Measurements from ENCODE around the gene TBCEL. TPM values are rescaled to one million over a fixed set of nuclear protein-coding genes. Genes with fewer than 3 reads are reported as not detected.
"Not testable (repeated sequence)": the region's sequence is repeated elsewhere in the genome, so short reads cannot be mapped to it uniquely, and the experiment has no call there.

Gene TBCEL
- total RNA-seq, 2 experiments from 2014 or later: 11.8 to 13.1 TPM

GRCh38 chr11:120998581-120998980, 25.3 kb upstream of the TBCEL start:
- no peaks in the 10 kb centered on the region for H3K36me3 Mint-ChIP-seq (ENCODE audit: low read depth)
- ChIA-PET CTCF (no interaction called here), POLR2A (no interaction called here)
- H3K9me3 Mint-ChIP-seq: no peaks in the 10 kb centered on the region
- H3K27me3 Mint-ChIP-seq: peaks cover 25% of the 10 kb centered on the region
- H3K4me3 Mint-ChIP-seq: no peak overlapping the region
- DNase-seq: no peak
- H3K27ac Mint-ChIP-seq: no peak overlapping the region
- peaks cover 3% of the 10 kb centered on the region for H3K4me1 Mint-ChIP-seq

- Mint-ChIP-seq H3K4me1 (no peaks in the 10 kb centered on the region), H3K9me3 (peaks cover 8% of the 10 kb centered on the region), H3K4me3 (no peak overlapping the region), H3K27ac (no peak overlapping the region), H3K27me3 (peaks cover 36% of the 10 kb centered on the region), H3K36me3 (ENCODE audit: low read depth) (no peaks in the 10 kb centered on the region)
- CTCF ChIA-PET: no interaction called here
- POLR2A ChIA-PET: no interaction called here
- DNase-seq: no peak
Observed at GRCh38 chr11:121004206-121004840, 19.6 kb upstream of the TBCEL start.

- H3K27ac Mint-ChIP-seq: no peak overlapping the region
- peaks cover 8% of the 10 kb centered on the region for H3K9me3 Mint-ChIP-seq
- H3K27me3 Mint-ChIP-seq: peaks cover 40% of the 10 kb centered on the region
- no peak overlapping the region for H3K4me3 Mint-ChIP-seq
- ChIA-PET CTCF (no interaction called here), POLR2A (no interaction called here)
- no peaks in the 10 kb centered on the region for H3K4me1 Mint-ChIP-seq
- DNase-seq: no peak
- H3K36me3 Mint-ChIP-seq (ENCODE audit: low read depth): no peaks in the 10 kb centered on the region
Observed at GRCh38 chr11:121006922-121007321, 17.0 kb upstream of the TBCEL start.

GRCh38 chr11:121008551-121008950, 15.4 kb upstream of the TBCEL start:
- CTCF ChIA-PET: no interaction called here
- peaks cover 8% of the 10 kb centered on the region for H3K9me3 Mint-ChIP-seq
- no peak overlapping the region for H3K4me3 Mint-ChIP-seq
- H3K27me3 Mint-ChIP-seq: peaks cover 35% of the 10 kb centered on the region
- no peaks in the 10 kb centered on the region for H3K4me1 Mint-ChIP-seq
- no peak overlapping the region for H3K27ac Mint-ChIP-seq
- DNase-seq: no peak
- H3K36me3 Mint-ChIP-seq (ENCODE audit: low read depth): no peaks in the 10 kb centered on the region
- POLR2A ChIA-PET: no interaction called here

- CTCF ChIA-PET: no interaction called here
- POLR2A ChIA-PET: no interaction called here
- no peak for DNase-seq
- Mint-ChIP-seq H3K4me3 (no peak overlapping the region), H3K4me1 (no peaks in the 10 kb centered on the region), H3K27me3 (peaks cover 34% of the 10 kb centered on the region), H3K9me3 (peaks cover 3% of the 10 kb centered on the region), H3K36me3 (ENCODE audit: low read depth) (no peaks in the 10 kb centered on the region), H3K27ac (no peak overlapping the region)
Observed at GRCh38 chr11:121012091-121012490, 11.8 kb upstream of the TBCEL start.

- Mint-ChIP-seq H3K4me1 (peaks cover 4% of the 10 kb centered on the region), H3K36me3 (ENCODE audit: low read depth) (no peaks in the 10 kb centered on the region), H3K4me3 (no peak overlapping the region), H3K9me3 (no peaks in the 10 kb centered on the region), H3K27ac (no peak overlapping the region), H3K27me3 (peaks cover 20% of the 10 kb centered on the region)
- CTCF ChIA-PET: no interaction called here
- POLR2A ChIA-PET: no interaction called here
- no peak for DNase-seq
Observed at GRCh38 chr11:121018746-121019145, 5.2 kb upstream of the TBCEL start.

GRCh38 chr11:121021718-121022117, 2.2 kb upstream of the TBCEL start:
- Mint-ChIP-seq H3K27me3 (peaks cover 15% of the 10 kb centered on the region), H3K4me1 (peaks cover 21% of the 10 kb centered on the region)
- CTCF ChIA-PET; H3K9me3 Mint-ChIP-seq; DNase-seq; H3K36me3 Mint-ChIP-seq (ENCODE audit: low read depth); POLR2A ChIA-PET; H3K27ac Mint-ChIP-seq; H3K4me3 Mint-ChIP-seq: not testable (repeated sequence)

GRCh38 chr11:121024989-121025388, 1.1 kb downstream of the TBCEL start:
- no peaks in the 10 kb centered on the region for H3K9me3 Mint-ChIP-seq
- no peak for DNase-seq
- POLR2A ChIA-PET: interaction anchor here (1.6 to 1.7 kb wide), 2 partner anchors 10 to 32 kb away, joined by 3 to 6 read pairs; no protein-coding TSS in a partner anchor
- peak overlapping the region; percentile 78 for H3K4me3 Mint-ChIP-seq
- peaks cover 25% of the 10 kb centered on the region for H3K4me1 Mint-ChIP-seq
- H3K36me3 Mint-ChIP-seq (ENCODE audit: low read depth): peaks cover 2% of the 10 kb centered on the region
- CTCF ChIA-PET: interaction anchor here (0.9 to 2.8 kb wide), 3 partner anchors 9 to 170 kb away, joined by 3 to 7 read pairs (median 6); no protein-coding TSS in a partner anchor
- no peak overlapping the region for H3K27ac Mint-ChIP-seq
- peaks cover 3% of the 10 kb centered on the region for H3K27me3 Mint-ChIP-seq

GRCh38 chr11:121029153-121029552, 5.3 kb downstream of the TBCEL start:
- ChIA-PET CTCF (no interaction called here), POLR2A (no interaction called here)

GRCh38 chr11:121029813-121030445, 6.0 kb downstream of the TBCEL start:
- DNase-seq: no peak
- ChIA-PET CTCF (no interaction called here), POLR2A (interaction anchor here (0.6 kb wide), 1 partner anchor 76 kb away, joined by 3 read pairs; no protein-coding TSS in a partner anchor)
- Mint-ChIP-seq H3K27me3 (no peaks in the 10 kb centered on the region), H3K4me1 (peaks cover 20% of the 10 kb centered on the region), H3K4me3 (no peak overlapping the region), H3K9me3 (no peaks in the 10 kb centered on the region), H3K36me3 (ENCODE audit: low read depth) (peaks cover 6% of the 10 kb centered on the region), H3K27ac (no peak overlapping the region)

More at GRCh38 chr11:121029153-121029552, 5.3 kb downstream of the TBCEL start:
- Mint-ChIP-seq H3K27me3 (no peaks in the 10 kb centered on the region), H3K27ac (no peak overlapping the region), H3K9me3 (no peaks in the 10 kb centered on the region), H3K36me3 (ENCODE audit: low read depth) (peaks cover 6% of the 10 kb centered on the region), H3K4me1 (peaks cover 25% of the 10 kb centered on the region), H3K4me3 (no peak overlapping the region)
- no peak for DNase-seq

GRCh38 chr11:121031167-121031566, 7.3 kb downstream of the TBCEL start:
- Mint-ChIP-seq H3K27me3 (no peaks in the 10 kb centered on the region), H3K4me1 (peaks cover 22% of the 10 kb centered on the region), H3K9me3 (no peaks in the 10 kb centered on the region), H3K4me3 (no peak overlapping the region), H3K36me3 (ENCODE audit: low read depth) (peaks cover 6% of the 10 kb centered on the region), H3K27ac (no peak overlapping the region)
- ChIA-PET POLR2A (no interaction called here), CTCF (no interaction called here)
- DNase-seq: no peak

GRCh38 chr11:121031648-121032047, 7.7 kb downstream of the TBCEL start:
- H3K27ac Mint-ChIP-seq; H3K9me3 Mint-ChIP-seq; H3K27me3 Mint-ChIP-seq; CTCF ChIA-PET; H3K4me3 Mint-ChIP-seq; POLR2A ChIA-PET; DNase-seq; H3K36me3 Mint-ChIP-seq (ENCODE audit: low read depth): not testable (repeated sequence)
- H3K4me1 Mint-ChIP-seq: peaks cover 26% of the 10 kb centered on the region

- ChIA-PET POLR2A (no interaction called here), CTCF (no interaction called here)
- H3K27ac Mint-ChIP-seq: no peak overlapping the region
- no peaks in the 10 kb centered on the region for H3K27me3 Mint-ChIP-seq
- DNase-seq: no peak
- no peaks in the 10 kb centered on the region for H3K9me3 Mint-ChIP-seq
- H3K36me3 Mint-ChIP-seq (ENCODE audit: low read depth): peaks cover 6% of the 10 kb centered on the region
- H3K4me1 Mint-ChIP-seq: peaks cover 26% of the 10 kb centered on the region
- H3K4me3 Mint-ChIP-seq: no peak overlapping the region
Observed at GRCh38 chr11:121032546-121032945, 8.6 kb downstream of the TBCEL start.

- no peaks in the 10 kb centered on the region for H3K27me3 Mint-ChIP-seq
- H3K4me3 Mint-ChIP-seq: no peak overlapping the region
- H3K27ac Mint-ChIP-seq: no peak overlapping the region
- no peak for DNase-seq
- H3K36me3 Mint-ChIP-seq (ENCODE audit: low read depth): peaks cover 7% of the 10 kb centered on the region
- CTCF ChIA-PET: interaction anchor here (1.2 to 1.9 kb wide), 2 partner anchors 9 to 23 kb away, joined by 4 to 6 read pairs; partner anchors contain the start of gene TBCEL
- peaks cover 26% of the 10 kb centered on the region for H3K4me1 Mint-ChIP-seq
- H3K9me3 Mint-ChIP-seq: no peaks in the 10 kb centered on the region
- POLR2A ChIA-PET: no interaction called here
Observed at GRCh38 chr11:121033635-121034034, 9.7 kb downstream of the TBCEL start.
